GM18520 (cell line): ENCODE data around the gene PGBD2.
"Not testable (repeated sequence)": the region's sequence is repeated elsewhere in the genome, so short reads cannot be mapped to it uniquely, and the experiment has no call there.

Source experiments
- ATAC-seq: cut with Tn5 transposase; IDR thresholded peaks from one replicate; pipeline ENCODE4 v1.9.1; 2021; ENCODE audit not compliant: unreplicated experiment

The PGBD2 gene

DNA sequence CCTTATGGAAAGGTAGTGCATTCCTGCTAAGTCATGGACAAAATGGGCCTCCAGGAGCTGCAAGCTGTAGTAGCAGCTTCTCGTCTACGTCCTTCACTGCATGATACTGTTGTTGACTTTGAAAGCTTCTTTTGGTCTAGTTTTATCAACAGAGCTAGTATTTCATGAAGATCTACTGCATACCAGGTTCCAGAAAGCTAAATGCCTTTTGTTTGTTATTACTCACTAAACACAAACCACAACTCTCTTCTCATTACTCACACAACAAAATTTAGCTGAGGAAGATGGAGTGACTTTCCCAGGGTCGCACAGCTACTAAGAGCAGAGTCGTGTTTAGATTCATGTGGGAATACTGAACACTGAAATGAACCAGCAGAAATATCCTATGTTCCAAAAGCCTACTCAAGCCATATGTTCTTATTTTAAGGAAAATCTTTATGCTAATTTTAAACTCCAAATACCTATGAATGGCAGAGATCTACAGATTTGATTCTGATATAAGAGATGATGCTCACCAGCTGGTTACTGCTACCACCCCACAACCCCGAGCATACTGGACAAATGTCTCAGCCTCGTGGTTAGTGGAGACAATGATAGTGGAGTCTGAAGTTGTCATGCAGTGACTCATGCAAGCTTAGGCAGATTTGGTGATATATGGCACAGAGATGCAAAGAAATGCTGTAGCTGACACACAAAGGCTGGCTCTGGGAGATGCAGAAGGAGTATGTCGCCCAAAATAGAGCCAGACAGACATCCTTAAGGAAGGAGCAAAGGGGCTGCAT lies 20.6 kb downstream of the PGBD2 start:
- ATAC-seq: no peak

DNA sequence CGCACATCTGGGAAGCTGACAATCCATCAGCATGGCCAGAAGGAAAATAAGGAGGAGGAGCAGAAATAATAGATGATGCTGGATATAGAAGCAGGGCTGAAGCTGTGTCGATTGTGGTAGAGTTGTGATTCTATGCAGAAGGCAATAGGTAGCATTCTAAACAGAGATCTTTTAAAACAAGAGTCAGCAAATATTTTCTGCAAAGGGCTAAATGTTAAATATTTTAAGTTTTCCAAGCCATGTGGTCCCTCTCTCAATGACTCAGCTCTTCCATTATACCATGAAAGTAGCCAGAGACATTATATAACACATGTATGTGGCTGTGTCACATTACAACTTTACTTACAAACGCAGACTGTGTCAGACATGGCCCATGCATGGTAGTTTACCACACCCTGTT lies 21.2 kb downstream of the PGBD2 start:
- ATAC-seq: not testable (repeated sequence)

DNA sequence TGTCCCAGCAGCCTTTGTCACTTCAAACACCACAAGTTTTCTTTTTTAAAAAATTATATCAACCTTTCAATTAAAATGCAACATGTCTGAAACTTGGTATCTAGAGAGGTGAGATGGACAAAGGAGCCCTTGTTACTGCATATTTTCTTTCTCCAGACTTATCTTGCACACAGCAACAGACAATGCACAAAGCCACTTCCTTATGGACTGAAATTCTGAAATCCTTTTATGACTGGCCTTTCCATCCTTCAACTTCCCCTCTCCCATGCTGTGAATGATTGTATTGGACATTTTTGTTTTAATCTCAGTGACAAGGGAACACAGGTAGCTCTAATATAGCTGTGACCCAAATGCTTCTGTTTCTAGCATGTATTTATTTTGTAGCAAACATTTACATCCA lies 22.1 kb downstream of the PGBD2 start:
- ATAC-seq: not testable (repeated sequence)

DNA sequence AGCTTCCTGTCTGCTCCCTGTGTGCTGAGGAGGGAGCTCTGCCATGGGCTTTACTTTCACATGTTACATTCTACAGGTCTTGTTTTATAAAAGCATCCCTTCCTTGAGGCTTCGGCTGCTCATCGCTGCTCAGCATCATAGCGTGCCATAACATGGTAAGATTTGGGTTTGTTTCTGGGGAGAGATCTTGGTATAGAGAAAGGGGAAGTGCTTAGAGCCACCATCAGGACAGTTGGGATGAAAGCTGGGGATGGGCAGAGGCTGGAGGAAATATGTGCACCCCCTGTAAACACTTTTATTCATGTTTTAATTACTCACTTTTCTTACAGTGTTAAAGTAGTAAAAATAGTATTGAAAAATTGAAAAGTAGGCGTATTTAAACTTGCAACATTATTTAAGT lies 24.0 kb downstream of the PGBD2 start:
- not testable (repeated sequence) for ATAC-seq

DNA sequence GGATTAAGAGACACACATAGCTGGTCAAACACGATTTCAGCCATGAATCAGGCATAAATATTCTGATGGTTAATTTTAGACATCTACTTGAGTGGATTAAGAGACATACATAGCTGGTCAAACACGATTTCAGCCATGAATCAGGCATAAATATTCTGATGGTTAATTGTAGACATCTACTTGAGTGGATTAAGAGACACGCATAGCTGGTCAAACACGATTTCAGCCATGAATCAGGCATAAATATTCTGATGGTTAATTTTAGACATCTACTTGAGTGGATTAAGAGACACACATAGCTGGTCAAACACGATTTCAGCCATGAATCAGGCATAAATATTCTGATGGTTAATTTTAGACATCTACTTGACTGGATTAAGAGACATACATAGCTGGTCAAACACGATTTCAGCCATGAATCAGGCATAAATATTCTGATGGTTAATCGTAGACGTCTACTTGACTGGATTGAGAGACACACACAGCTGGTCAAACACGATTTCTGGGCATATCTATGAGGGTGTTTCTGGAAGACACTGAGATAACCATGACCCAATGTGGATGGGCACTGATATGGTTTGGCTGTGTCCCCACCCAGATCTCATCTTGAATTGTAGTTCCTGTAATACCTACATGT lies 32.3 kb downstream of the PGBD2 start:
- ATAC-seq: not testable (repeated sequence)

DNA sequence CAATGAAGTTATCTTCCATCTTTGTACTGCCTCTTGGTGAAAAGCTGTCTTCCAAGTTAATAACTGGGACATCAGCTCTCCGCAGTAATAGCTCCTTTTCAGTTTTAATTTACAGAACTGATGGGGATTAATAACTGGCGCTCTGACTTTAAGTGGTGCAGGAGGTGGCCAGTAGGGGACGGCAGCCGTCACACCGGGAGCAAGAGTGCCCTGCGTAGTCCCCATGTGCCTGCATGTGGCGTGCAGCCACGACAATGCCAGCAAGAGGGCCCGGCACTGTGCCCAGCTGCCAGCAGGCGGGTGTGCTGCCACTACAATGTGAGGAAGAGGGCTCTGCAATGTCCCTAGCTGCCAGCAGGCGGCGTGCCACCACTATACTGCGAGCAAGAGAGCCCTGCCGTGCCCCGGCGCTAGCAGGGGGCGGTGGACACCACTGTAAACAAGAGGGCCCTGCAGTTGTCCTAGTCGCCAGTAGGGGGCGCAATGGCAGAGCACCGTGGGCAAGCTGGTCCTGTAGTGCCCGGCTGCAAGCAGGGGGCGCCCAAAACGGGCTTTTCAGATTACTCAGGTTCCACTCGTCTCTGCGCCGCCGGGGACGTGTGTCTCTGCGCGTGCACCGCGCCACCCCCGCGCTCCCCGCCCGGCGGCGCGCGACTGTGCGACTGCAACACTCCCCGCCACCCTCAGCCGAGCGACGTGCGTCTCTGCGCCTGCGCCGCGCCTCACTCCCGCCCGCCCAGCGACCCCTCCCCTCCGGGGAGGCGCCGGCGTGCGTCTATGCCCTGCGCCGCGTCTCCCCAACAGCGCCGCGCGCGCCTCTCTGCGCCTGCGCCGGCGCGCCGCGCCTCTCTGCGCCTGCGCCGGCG lies 38.3 kb downstream of the PGBD2 start:
- ATAC-seq: not testable (repeated sequence)

DNA sequence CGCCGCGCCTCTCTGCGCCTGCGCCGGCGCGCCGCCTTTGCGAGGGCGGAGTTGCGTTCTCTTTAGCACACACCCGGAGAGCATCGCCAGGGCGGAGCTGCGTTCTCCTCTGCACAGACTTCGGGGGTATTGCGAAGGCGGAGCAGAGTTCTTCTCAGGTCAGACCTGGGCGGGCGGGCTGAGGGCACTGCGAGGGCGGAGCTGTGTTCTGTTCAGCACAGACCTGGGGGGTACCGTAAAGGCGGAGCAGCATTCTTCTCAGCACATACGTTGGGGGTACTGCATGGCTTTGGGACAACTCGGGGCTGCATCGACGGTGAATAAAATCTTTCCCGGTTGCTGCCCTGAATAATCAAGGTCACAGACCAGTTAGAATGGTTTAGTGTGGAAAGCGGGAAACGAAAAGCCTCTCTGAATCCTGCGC lies 39.0 kb downstream of the PGBD2 start:
- not testable (repeated sequence) for ATAC-seq

DNA sequence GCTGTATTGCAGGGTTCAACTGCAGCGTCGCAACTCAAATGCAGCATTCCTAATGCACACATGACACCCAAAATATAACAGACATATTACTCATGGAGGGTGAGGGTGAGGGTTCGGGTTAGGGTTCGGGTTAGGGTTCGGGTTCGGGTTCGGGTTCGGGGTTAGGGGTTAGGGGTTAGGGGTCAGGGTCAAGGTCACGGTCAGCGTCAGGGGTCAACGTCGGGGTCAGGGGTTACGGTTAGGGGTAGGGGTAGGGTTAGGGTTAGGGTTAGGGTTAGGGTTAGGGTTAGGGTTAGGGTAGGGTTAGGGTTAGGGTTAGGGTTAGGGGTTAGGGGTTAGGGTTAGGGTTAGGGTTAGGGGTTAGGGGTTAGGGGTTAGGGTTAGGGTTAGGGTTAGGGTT lies 39.4 kb downstream of the PGBD2 start:
- not testable (repeated sequence) for ATAC-seq

DNA sequence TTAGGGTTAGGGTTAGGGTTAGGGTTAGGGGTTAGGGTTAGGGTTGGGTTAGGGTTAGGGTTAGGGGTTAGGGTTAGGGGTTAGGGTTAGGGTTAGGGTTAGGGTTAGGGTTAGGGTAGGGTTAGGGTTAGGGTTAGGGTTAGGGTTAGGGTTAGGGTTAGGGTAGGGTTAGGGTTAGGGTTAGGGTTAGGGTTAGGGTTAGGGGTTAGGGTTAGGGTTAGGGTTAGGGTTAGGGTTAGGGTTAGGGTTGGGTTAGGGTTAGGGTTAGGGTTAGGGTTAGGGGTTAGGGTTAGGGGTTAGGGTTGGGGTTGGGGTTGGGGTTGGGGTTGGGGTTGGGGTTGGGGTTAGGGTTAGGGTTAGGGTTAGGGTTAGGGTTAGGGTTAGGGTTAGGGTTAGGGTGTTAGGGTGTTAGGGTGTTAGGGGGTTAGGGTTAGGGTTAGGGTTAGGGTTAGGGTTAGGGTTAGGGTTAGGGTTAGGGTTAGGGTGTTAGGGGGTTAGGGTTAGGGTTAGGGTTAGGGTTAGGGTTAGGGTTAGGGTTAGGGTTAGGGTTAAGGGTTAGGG lies 39.9 kb downstream of the PGBD2 start:
- not testable (repeated sequence) for ATAC-seq
